HepG2 (cell line): ENCODE measurements around the gene SLC22A31. TPM values are rescaled to one million over a fixed set of nuclear protein-coding genes. Genes with fewer than 3 reads are reported as not detected.

ENCODE experiments used
- EED ChIP-seq: sonication (generic); formaldehyde crosslinking; IDR thresholded peaks from 2 replicates; pipeline ENCODE4 v1.5.0; 2020; ENCODE audit warnings: mild to moderate bottlenecking, missing genetic modification reagents
- GTF2F1 ChIP-seq: fragments of 150-350 bp; IDR thresholded peaks from 2 replicates; pipeline ENCODE4 v1.6.1; 2014; ENCODE audit warnings: low read length
- HNRNPH1 ChIP-seq: fragments of 200-400 bp; formaldehyde crosslinking; optimal IDR thresholded peaks from 2 replicates; pipeline ENCODE3; 2017; ENCODE audit warnings: mild to moderate bottlenecking, low read depth, low read length
- JARID2 ChIP-seq: sonication (generic); formaldehyde crosslinking; IDR thresholded peaks from 2 replicates; pipeline ENCODE4 v1.8.1; 2023; ENCODE audit warnings: missing genetic modification reagents, inconsistent platforms; ENCODE audit not compliant: insufficient replicate concordance
- NFYB ChIP-seq: sonication (generic); formaldehyde crosslinking; IDR thresholded peaks from 2 replicates; pipeline ENCODE4 v1.4.0; 2020; ENCODE audit warnings: missing genetic modification reagents
- POLR2AphosphoS5 ChIP-seq: IDR thresholded peaks from 2 replicates; pipeline ENCODE4 v1.6.1; 2012; ENCODE audit warnings: low read depth, low read length
- PPARG ChIP-seq: conservative IDR thresholded peaks from 2 replicates; pipeline ENCODE4 v1.6.1; 2016; ENCODE audit warnings: missing biosample characterization, missing genetic modification reagents
- RARG ChIP-seq: sonication (generic); formaldehyde crosslinking; IDR thresholded peaks from 2 replicates; pipeline ENCODE4 v1.4.0; 2020; ENCODE audit warnings: low read depth, mild to moderate bottlenecking, missing genetic modification reagents
- SRSF1 ChIP-seq: fragments of 200-400 bp; formaldehyde crosslinking; optimal IDR thresholded peaks from 2 replicates; pipeline ENCODE3; 2017; ENCODE audit warnings: mild to moderate bottlenecking, low read depth, low read length, moderate library complexity
- ZC3H4 ChIP-seq: sonication (generic); formaldehyde crosslinking; IDR thresholded peaks from 2 replicates; pipeline ENCODE4 v1.4.0; 2020; ENCODE audit warnings: missing genetic modification reagents, borderline replicate concordance
- ZFP37 ChIP-seq: sonication (generic); formaldehyde crosslinking; IDR thresholded peaks from 2 replicates; pipeline ENCODE4 v1.4.0; 2020; ENCODE audit warnings: missing genetic modification reagents, borderline replicate concordance
- ZNF124 ChIP-seq: sonication (generic); formaldehyde crosslinking; IDR thresholded peaks from 2 replicates; pipeline ENCODE4 v1.4.0; 2020; ENCODE audit warnings: missing genetic modification reagents
- ZNF251 ChIP-seq: sonication (generic); formaldehyde crosslinking; IDR thresholded peaks from 2 replicates; pipeline ENCODE4 v1.9.0; 2021; ENCODE audit warnings: mild to moderate bottlenecking, missing genetic modification reagents
- ZNF263 ChIP-seq: sonication (generic); formaldehyde crosslinking; IDR thresholded peaks from 2 replicates; pipeline ENCODE4 v1.4.0; 2020; ENCODE audit warnings: missing genetic modification reagents
- ZNF451 ChIP-seq: sonication (generic); formaldehyde crosslinking; IDR thresholded peaks from 2 replicates; pipeline ENCODE4 v1.5.0; 2020; ENCODE audit warnings: mild to moderate bottlenecking, missing genetic modification reagents
- ZNF747 ChIP-seq: sonication (generic); formaldehyde crosslinking; IDR thresholded peaks from 2 replicates; pipeline ENCODE4 v1.8.1; 2023; ENCODE audit warnings: missing genetic modification reagents, mild to moderate bottlenecking, borderline replicate concordance
- polyA plus RNA-seq, 8 experiments: library from polyadenylated mRNA; depleted of rRNA in 3 of 8; stranded (reverse) in 7 of 8; unstranded in 1 of 8; fragments of >200 nt; fragmentation: Illumina TruSeq in 4 of 8; extraction: Trizol in 4 of 8; gene quantifications; 2 replicates each; pipeline versions ENCODE4 v1.2.1 to v1.2.3, GENCODE V29; 2011 to 2016; ENCODE audit warnings: low read depth in 4 of 8, missing spikeins in 1 of 8, mixed read lengths in 1 of 8; ENCODE audit not compliant: insufficient read depth in 1 of 8
- total RNA-seq, 5 experiments: library from RNA; depleted of rRNA; stranded (reverse); fragments of >200 nt; fragmentation: Illumina TruSeq; extraction: Trizol; gene quantifications; 2 replicates each; pipeline ENCODE4 v1.2.3, GENCODE V29; 2016; ENCODE audit warnings: low read depth in 1 of 5
- TF ChIP-seq, protein P1 (sequence below): sonication (generic); formaldehyde crosslinking; IDR thresholded peaks from 2 replicates; pipeline ENCODE4 v1.4.0; 2020; ENCODE audit warnings: missing genetic modification reagents
- TF ChIP-seq, protein P2 (sequence below): sonication (generic); formaldehyde crosslinking; IDR thresholded peaks from 2 replicates; pipeline ENCODE4 v1.8.1; 2022; ENCODE audit warnings: mild to moderate bottlenecking, missing genetic modification reagents
- TF ChIP-seq, protein P3 (sequence below): sonication (generic); formaldehyde crosslinking; IDR thresholded peaks from 2 replicates; pipeline ENCODE4 v1.4.0; 2020; ENCODE audit warnings: missing genetic modification reagents
- TF ChIP-seq, protein P4 (sequence below): sonication (generic); formaldehyde crosslinking; IDR thresholded peaks from 2 replicates; pipeline ENCODE4 v1.4.0; 2020; ENCODE audit warnings: missing genetic modification reagents

SLC22A31 gene
- total and polyA plus RNA-seq, 2 of the 13 experiments (the other 11 are each of a cell fraction or from before 2014, with no cell fraction given): 67.3 to 83.3 TPM

DNA sequence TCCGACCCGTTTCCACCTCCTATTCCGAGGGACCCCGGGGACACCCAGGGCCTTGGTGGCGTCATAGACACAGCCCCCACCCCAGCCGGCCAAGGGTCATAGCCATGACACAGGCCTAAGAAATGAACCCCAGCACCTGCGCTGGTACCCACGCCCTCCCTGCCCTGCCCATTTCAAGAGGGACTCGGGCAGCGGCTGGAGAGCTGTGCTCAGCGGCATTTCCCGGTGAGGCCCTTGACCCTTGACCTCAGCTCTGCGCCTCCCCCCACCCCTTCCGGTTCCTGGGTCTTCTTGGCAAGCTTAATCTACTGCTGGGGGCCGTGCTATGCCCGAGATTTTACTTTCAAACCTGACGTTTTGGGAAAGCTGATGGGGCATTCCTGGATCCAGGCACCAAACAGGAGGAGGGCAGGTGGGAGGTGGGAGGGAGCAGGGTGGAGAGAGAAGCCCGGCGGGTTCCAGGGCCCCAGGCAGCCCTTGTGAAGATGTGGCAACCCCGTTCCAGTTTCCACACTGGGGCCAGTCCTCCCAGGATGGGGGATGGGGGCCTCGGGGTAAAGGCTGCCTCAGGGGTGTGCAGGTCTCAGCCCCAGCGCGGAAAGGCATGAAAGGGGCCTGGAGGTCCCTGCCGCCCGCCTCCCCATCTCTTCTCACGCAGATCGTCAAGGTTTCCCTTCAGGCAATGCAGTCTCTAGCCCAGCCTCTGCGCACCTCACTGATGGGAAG is at the start of gene SLC22A31 (continued):
- TF ChIP-seq ZNF747 (no peak), GTF2F1 (no peak), ZC3H4 (CRISPR knock-in tag) (no peak), ZNF124 (CRISPR knock-in tag) (no peak), ZNF251 (CRISPR knock-in tag) (no peak), POLR2AphosphoS5 (peak; percentile 67), NFYB (CRISPR knock-in tag) (no peak), JARID2 (CRISPR knock-in tag) (no peak), ZFP37 (CRISPR knock-in tag) (no peak), ZNF263 (0 out of 2 replicates have a peak, but pooled peaks have one; percentile 4), RARG (CRISPR knock-in tag) (no peak), HNRNPH1 (no peak), ZNF451 (peak; percentile 86), SRSF1 (no peak), PPARG (CRISPR knock-in tag) (peak; percentile 35; the same call in 1 of the 2 replicates), EED (CRISPR knock-in tag) (no peak)
- TF ChIP-seq, protein P1, sequence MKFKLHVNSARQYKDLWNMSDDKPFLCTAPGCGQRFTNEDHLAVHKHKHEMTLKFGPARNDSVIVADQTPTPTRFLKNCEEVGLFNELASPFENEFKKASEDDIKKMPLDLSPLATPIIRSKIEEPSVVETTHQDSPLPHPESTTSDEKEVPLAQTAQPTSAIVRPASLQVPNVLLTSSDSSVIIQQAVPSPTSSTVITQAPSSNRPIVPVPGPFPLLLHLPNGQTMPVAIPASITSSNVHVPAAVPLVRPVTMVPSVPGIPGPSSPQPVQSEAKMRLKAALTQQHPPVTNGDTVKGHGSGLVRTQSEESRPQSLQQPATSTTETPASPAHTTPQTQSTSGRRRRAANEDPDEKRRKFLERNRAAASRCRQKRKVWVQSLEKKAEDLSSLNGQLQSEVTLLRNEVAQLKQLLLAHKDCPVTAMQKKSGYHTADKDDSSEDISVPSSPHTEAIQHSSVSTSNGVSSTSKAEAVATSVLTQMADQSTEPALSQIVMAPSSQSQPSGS (CRISPR knock-in tag): no peak; the same call in 1 of the 2 replicates
- TF ChIP-seq, protein P2, sequence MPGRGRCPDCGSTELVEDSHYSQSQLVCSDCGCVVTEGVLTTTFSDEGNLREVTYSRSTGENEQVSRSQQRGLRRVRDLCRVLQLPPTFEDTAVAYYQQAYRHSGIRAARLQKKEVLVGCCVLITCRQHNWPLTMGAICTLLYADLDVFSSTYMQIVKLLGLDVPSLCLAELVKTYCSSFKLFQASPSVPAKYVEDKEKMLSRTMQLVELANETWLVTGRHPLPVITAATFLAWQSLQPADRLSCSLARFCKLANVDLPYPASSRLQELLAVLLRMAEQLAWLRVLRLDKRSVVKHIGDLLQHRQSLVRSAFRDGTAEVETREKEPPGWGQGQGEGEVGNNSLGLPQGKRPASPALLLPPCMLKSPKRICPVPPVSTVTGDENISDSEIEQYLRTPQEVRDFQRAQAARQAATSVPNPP (CRISPR knock-in tag): no peak
- TF ChIP-seq, protein P3, sequence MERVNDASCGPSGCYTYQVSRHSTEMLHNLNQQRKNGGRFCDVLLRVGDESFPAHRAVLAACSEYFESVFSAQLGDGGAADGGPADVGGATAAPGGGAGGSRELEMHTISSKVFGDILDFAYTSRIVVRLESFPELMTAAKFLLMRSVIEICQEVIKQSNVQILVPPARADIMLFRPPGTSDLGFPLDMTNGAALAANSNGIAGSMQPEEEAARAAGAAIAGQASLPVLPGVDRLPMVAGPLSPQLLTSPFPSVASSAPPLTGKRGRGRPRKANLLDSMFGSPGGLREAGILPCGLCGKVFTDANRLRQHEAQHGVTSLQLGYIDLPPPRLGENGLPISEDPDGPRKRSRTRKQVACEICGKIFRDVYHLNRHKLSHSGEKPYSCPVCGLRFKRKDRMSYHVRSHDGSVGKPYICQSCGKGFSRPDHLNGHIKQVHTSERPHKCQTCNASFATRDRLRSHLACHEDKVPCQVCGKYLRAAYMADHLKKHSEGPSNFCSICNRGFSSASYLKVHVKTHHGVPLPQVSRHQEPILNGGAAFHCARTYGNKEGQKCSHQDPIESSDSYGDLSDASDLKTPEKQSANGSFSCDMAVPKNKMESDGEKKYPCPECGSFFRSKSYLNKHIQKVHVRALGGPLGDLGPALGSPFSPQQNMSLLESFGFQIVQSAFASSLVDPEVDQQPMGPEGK (CRISPR knock-in tag): peak; percentile 35; the same call in 1 of the 2 replicates
- TF ChIP-seq, protein P4, sequence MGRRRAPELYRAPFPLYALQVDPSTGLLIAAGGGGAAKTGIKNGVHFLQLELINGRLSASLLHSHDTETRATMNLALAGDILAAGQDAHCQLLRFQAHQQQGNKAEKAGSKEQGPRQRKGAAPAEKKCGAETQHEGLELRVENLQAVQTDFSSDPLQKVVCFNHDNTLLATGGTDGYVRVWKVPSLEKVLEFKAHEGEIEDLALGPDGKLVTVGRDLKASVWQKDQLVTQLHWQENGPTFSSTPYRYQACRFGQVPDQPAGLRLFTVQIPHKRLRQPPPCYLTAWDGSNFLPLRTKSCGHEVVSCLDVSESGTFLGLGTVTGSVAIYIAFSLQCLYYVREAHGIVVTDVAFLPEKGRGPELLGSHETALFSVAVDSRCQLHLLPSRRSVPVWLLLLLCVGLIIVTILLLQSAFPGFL: peak; percentile 29; the same call in 1 of the 2 replicates
